ENCODE results near the gene FZR1. TPM values are rescaled to one million over a fixed set of nuclear protein-coding genes. Genes with fewer than 3 reads are reported as not detected.

The FZR1 gene
- total RNA-seq, 1 experiment from 2014 or later, result 51.4 TPM

- Mint-ChIP-seq H3K4me1 (peaks cover 36 to 45% of the 10 kb centered on the region in 2 experiments), H3K4me3 (peak overlapping the region; percentile 38 to 69; a peak in 4 of 5 replicates), H3K27ac (peak overlapping the region; percentile 63 to 91 (median 83); a peak in 6 of 7 replicates), H3K9me3 (no peaks in the 10 kb centered on the region; a peak in 1 of 5 replicates), H3K27me3 (ENCODE audit: low read depth) (no peaks in the 10 kb centered on the region; the same call in 1 of the 2 replicates), H3K36me3 (ENCODE audit: insufficient read depth in 1 of 3, low read depth in 3 of 3) (peaks cover 2 to 15% (median 10%) of the 10 kb centered on the region in 3 experiments; a peak in 6 of 7 replicates)
- Histone ChIP-seq H3K4me2 (ENCODE audit: insufficient read depth, insufficient read length, low read length) (peak overlapping the region; percentile 17), H2BK20ac (ENCODE audit: low read depth, low read length, poor library complexity, severe bottlenecking) (no peak overlapping the region), H3K9me3 (ENCODE audit: control insufficient read depth, low read depth, low read length) (no peaks in the 10 kb centered on the region), H3K9ac (ENCODE audit: extremely low read depth, insufficient read length, low read length) (no peak overlapping the region), H3K79me2 (ENCODE audit: insufficient read depth, low read length) (no peaks in the 10 kb centered on the region; the same call in 1 of the 2 replicates), H2BK120ac (ENCODE audit: low read depth, low read length, poor library complexity, severe bottlenecking) (no peak overlapping the region), H3K4ac (ENCODE audit: low read depth, low read length) (no peak overlapping the region), H3K27ac (ENCODE audit: insufficient read length, low read depth, low read length) (no peak overlapping the region), H4K20me1 (ENCODE audit: control insufficient read depth, insufficient read depth, insufficient read length) (no peaks in the 10 kb centered on the region), H3T11ph (ENCODE audit: low read length) (no peak overlapping the region), H3K23me2 (ENCODE audit: insufficient read length, low read depth, low read length, poor library complexity, severe bottlenecking) (no peaks in the 10 kb centered on the region), H4K5ac (ENCODE audit: insufficient read length, low read depth, low read length) (no peak overlapping the region), H3K27me3 (ENCODE audit: insufficient read depth, low read length) (no peaks in the 10 kb centered on the region), H2BK5ac (ENCODE audit: insufficient read length, low read length) (no peak overlapping the region), H3K4me1 (ENCODE audit: insufficient read depth, low read length) (peaks cover 3% of the 10 kb centered on the region; the same call in 1 of the 2 replicates), H3K14ac (ENCODE audit: insufficient read depth, low read length) (peak overlapping the region; percentile 73; the same call in 1 of the 2 replicates), H2BK12ac (ENCODE audit: insufficient read length, low read depth, low read length) (no peak overlapping the region), H2AK5ac (ENCODE audit: insufficient read length, low read length) (no peak overlapping the region), H2AFZ (ENCODE audit: low read length) (no peak overlapping the region), H3K56ac (ENCODE audit: insufficient read length, low read depth, low read length) (no peak overlapping the region), H4K91ac (ENCODE audit: insufficient read length, low read depth, low read length) (no peak overlapping the region), H3K18ac (ENCODE audit: insufficient read length, low read depth, low read length) (peak overlapping the region; percentile 19), H3K79me1 (ENCODE audit: insufficient read depth, low read depth, low read length, poor library complexity, severe bottlenecking) (no peaks in the 10 kb centered on the region), H4K8ac (replicated peaks; ENCODE audit: insufficient read length, low read depth, low read length) (no peak overlapping the region), H2BK15ac (ENCODE audit: low read depth, low read length) (no peak overlapping the region), H3K23ac (ENCODE audit: insufficient read length, low read depth, low read length) (no peak overlapping the region)
- no peak for TF ChIP-seq CTCF (conservative IDR thresholded peaks at IDR 0.05)
- no CpG with 5 or more reads among the region's 2 CpGs for WGBS (ENCODE audit: extremely low coverage, insufficient read length, low lambda C conversion rate)
- no peak for DNase-seq
These were observed 12.5 kb downstream of the FZR1 start for GRCh38 chr19:3518659-3519058.

Data from H9 (cell line).